Activated naive CD4-positive, alpha-beta T cell treated with anti-CD3 and anti-CD28 coated beads for 36 hours (primary cell): Measurements from ENCODE around the gene C11orf21. TPM values are rescaled to one million over a fixed set of nuclear protein-coding genes. Genes with fewer than 3 reads are reported as not detected.
"Not testable (repeated sequence)": the region's sequence is repeated elsewhere in the genome, so short reads cannot be mapped to it uniquely, and the experiment has no call there.

Experiments used
- CTCF ChIA-PET: fragments of 350-600 bp; sonication (Branson Sonifier 250); formaldehyde crosslinking; loops from one replicate; lab custom pipeline; 2021; ENCODE audit warnings: antibody characterized with exemption; lab: Charles Lee
- DNase-seq: peaks from one replicate; pipeline ENCODE4 v3.0.0-alpha.2; 2020
- H3K27ac Mint-ChIP-seq: one replicate; pipeline ENCODE4 v1.8.0; 2021; ENCODE audit warnings: mild to moderate bottlenecking, mixed read lengths
- H3K27me3 Mint-ChIP-seq: one replicate; pipeline ENCODE4 v1.8.0; 2021; ENCODE audit warnings: low read depth, mixed read lengths
- H3K36me3 Mint-ChIP-seq: one replicate; pipeline ENCODE4 v1.8.0; 2021; ENCODE audit warnings: low read depth, mixed read lengths
- H3K4me1 Mint-ChIP-seq: one replicate; pipeline ENCODE4 v1.8.0; 2021; ENCODE audit warnings: low read depth, mixed read lengths
- H3K4me3 Mint-ChIP-seq: one replicate; pipeline ENCODE4 v1.8.0; 2021; ENCODE audit warnings: mild to moderate bottlenecking, moderate library complexity, mixed read lengths
- H3K9me3 Mint-ChIP-seq: one replicate; pipeline ENCODE4 v1.8.0; 2021; ENCODE audit warnings: mixed read lengths
- intact Hi-C: fragments of 100-400 bp; cut with micrococcal nuclease; formaldehyde crosslinking; loops from one replicate; pipeline ENCODE4 v1.15.1; 2023
- total RNA-seq, 2 experiments: library from RNA; stranded (reverse); gene quantifications; one replicate each; pipeline ENCODE4 v1.2.3, GENCODE V29; 2021

Gene C11orf21
- total RNA-seq, 2 experiments from 2014 or later = 6.1 to 6.6 TPM

DNA sequence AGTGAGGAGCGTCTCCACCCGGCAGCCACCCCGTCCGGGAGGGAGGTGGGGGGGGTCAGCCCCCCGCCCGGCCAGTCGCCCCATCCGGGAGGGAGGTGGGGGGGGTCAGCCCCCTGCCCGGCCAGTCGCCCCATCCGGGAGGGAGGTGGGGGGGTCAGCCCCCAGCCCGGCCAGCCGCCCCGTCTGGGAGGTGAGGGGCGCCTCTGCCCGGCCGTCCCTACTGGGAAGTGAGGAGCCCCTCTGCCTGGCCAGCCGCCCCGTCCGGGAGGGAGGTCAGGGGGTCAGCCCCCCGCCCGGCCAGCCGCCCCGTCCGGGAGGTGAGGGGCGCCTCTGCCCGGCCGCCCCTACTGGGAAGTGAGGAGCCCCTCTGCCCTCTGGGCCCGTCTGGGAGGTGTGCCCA, 30.9 kb upstream of the C11orf21 start:
- H3K27ac Mint-ChIP-seq, intact Hi-C loops, H3K4me3 Mint-ChIP-seq, CTCF ChIA-PET, DNase-seq, H3K4me1 Mint-ChIP-seq, H3K9me3 Mint-ChIP-seq, H3K36me3 Mint-ChIP-seq: not testable (repeated sequence)
- H3K27me3 Mint-ChIP-seq = peaks cover 32% of the 10 kb centered on the region

DNA sequence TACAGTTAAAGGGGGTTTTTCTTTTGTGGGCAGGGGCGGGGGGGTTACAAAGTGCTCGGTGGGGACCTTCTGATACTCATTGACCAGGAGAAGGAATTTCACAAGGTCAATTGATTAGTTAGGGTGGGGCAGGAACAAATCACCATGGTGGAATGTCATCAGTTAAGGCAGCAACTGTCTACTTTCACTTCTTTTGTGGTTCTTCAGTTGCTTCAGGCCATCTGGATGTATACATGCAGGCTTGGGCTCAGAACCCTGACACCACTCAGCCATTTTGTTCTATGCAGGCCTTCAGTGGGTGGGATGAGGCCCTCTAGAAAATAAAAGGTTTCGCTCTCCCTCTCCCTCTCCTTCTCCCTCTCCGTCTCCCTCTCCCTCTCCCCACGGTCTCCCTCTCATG, 29.7 kb upstream of the C11orf21 start:
- H3K4me1 Mint-ChIP-seq = no peaks in the 10 kb centered on the region
- peaks cover 28% of the 10 kb centered on the region for H3K27me3 Mint-ChIP-seq
- DNase-seq = no peak
- intact Hi-C loops = no loop called here
- H3K9me3 Mint-ChIP-seq = no peaks in the 10 kb centered on the region
- H3K27ac Mint-ChIP-seq = no peak overlapping the region
- H3K36me3 Mint-ChIP-seq = no peaks in the 10 kb centered on the region
- CTCF ChIA-PET = interaction anchor here (0.7 kb wide), 1 partner anchor 9 kb away, joined by 6 read pairs; no protein-coding TSS in a partner anchor
- H3K4me3 Mint-ChIP-seq = no peak overlapping the region

- Mint-ChIP-seq H3K27ac (no peak overlapping the region), H3K36me3 (no peaks in the 10 kb centered on the region), H3K4me1 (no peaks in the 10 kb centered on the region), H3K27me3 (peaks cover 28% of the 10 kb centered on the region), H3K9me3 (no peaks in the 10 kb centered on the region), H3K4me3 (no peak overlapping the region)
- intact Hi-C loops = no loop called here
- DNase-seq = no peak
- CTCF ChIA-PET = interaction anchor here (0.7 kb wide), 1 partner anchor 8 kb away, joined by 6 read pairs; no protein-coding TSS in a partner anchor
Observed at GRCh38 chr11:2330696-2331095, 29.0 kb upstream of the C11orf21 start.

DNA sequence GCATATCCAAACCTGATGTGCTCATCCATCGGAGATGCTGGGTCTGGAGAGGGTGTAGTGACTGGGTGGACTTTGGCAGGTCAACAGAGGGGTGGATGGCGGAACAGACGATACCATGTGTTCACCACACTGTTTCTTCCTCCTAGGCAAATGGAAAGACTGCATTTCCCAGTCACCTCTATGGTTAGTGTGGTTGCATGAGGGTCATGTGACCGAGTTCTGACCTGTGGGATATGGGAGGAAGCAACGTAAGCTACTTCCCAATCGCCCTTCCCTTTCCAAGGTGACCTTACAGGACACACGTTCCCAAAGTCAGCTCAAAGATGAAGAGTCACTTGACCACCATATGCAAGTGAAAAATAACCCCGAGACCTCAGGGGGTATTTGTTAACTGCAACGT, 27.8 kb upstream of the C11orf21 start:
- H3K27me3 Mint-ChIP-seq = peaks cover 25% of the 10 kb centered on the region
- no peaks in the 10 kb centered on the region for H3K9me3 Mint-ChIP-seq
- CTCF ChIA-PET = interaction anchor here (1.2 kb wide), 1 partner anchor 25 kb away, joined by 3 read pairs; no protein-coding TSS in a partner anchor
- intact Hi-C loops = no loop called here
- DNase-seq = no peak
- H3K4me3 Mint-ChIP-seq = no peak overlapping the region
- H3K4me1 Mint-ChIP-seq = no peaks in the 10 kb centered on the region
- H3K27ac Mint-ChIP-seq = no peak overlapping the region
- H3K36me3 Mint-ChIP-seq = no peaks in the 10 kb centered on the region

- H3K36me3 Mint-ChIP-seq = no peaks in the 10 kb centered on the region
- CTCF ChIA-PET = interaction anchor here (0.6 to 1.2 kb wide), 2 partner anchors 24 to 252 kb away, joined by 3 read pairs; no protein-coding TSS in a partner anchor
- no peak for DNase-seq
- H3K4me3 Mint-ChIP-seq = no peak overlapping the region
- H3K27ac Mint-ChIP-seq = no peak overlapping the region
- H3K9me3 Mint-ChIP-seq = no peaks in the 10 kb centered on the region
- intact Hi-C loops = no loop called here
- H3K4me1 Mint-ChIP-seq = no peaks in the 10 kb centered on the region
- peaks cover 26% of the 10 kb centered on the region for H3K27me3 Mint-ChIP-seq
Observed at GRCh38 chr11:2328656-2329354, 27.1 kb upstream of the C11orf21 start.

- Mint-ChIP-seq H3K4me1 (no peaks in the 10 kb centered on the region), H3K4me3 (no peak overlapping the region), H3K27me3 (peaks cover 28% of the 10 kb centered on the region), H3K36me3 (no peaks in the 10 kb centered on the region), H3K27ac (no peak overlapping the region), H3K9me3 (peaks cover 2% of the 10 kb centered on the region)
- no peak for DNase-seq
- intact Hi-C loops = no loop called here
- CTCF ChIA-PET = interaction anchor here (0.6 kb wide), 1 partner anchor 251 kb away, joined by 3 read pairs; no protein-coding TSS in a partner anchor
Observed at GRCh38 chr11:2328021-2328420, 26.3 kb upstream of the C11orf21 start.

GRCh38 chr11:2327032-2327431, 25.3 kb upstream of the C11orf21 start:
- Mint-ChIP-seq H3K9me3 (peaks cover 2% of the 10 kb centered on the region), H3K27ac (no peak overlapping the region), H3K4me3 (no peak overlapping the region), H3K27me3 (peaks cover 28% of the 10 kb centered on the region), H3K4me1 (no peaks in the 10 kb centered on the region), H3K36me3 (no peaks in the 10 kb centered on the region)
- DNase-seq = no peak
- CTCF ChIA-PET = interaction anchor here (1.2 kb wide), 1 partner anchor 141 kb away, joined by 3 read pairs; no protein-coding TSS in a partner anchor
- intact Hi-C loops = no loop called here

- no peaks in the 10 kb centered on the region for H3K36me3 Mint-ChIP-seq
- no peak for DNase-seq
- intact Hi-C loops = no loop called here
- CTCF ChIA-PET = no interaction called here
- H3K27me3 Mint-ChIP-seq = peaks cover 21% of the 10 kb centered on the region
- H3K27ac Mint-ChIP-seq = no peak overlapping the region
- peaks cover 2% of the 10 kb centered on the region for H3K9me3 Mint-ChIP-seq
- no peaks in the 10 kb centered on the region for H3K4me1 Mint-ChIP-seq
- H3K4me3 Mint-ChIP-seq = no peak overlapping the region
Observed at GRCh38 chr11:2325719-2326118, 24.0 kb upstream of the C11orf21 start.

DNA sequence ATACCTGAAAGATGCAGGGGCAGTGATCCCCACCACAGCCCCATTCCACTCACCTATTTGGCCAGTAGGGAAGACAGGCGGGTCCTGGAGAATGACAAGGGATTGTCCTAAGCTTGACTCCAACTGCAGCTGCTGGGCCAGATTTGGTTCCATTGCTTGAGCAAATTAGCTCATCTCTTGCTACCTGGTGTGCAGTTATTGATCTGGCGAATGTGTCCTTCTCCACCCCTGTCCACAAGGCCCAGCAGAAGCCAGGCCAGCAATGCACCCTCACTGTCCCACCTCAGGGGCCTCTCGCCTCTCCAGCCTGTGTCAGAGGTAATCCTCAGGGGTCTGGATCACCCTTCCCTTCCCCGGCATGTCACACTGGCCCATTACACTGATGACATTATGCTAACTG, 23.4 kb upstream of the C11orf21 start:
- Mint-ChIP-seq H3K27me3 (peaks cover 15% of the 10 kb centered on the region), H3K27ac (no peak overlapping the region), H3K9me3 (peaks cover 2% of the 10 kb centered on the region), H3K4me1 (no peaks in the 10 kb centered on the region), H3K4me3 (no peak overlapping the region), H3K36me3 (no peaks in the 10 kb centered on the region)
- CTCF ChIA-PET = no interaction called here
- no peak for DNase-seq
- intact Hi-C loops = no loop called here

DNA sequence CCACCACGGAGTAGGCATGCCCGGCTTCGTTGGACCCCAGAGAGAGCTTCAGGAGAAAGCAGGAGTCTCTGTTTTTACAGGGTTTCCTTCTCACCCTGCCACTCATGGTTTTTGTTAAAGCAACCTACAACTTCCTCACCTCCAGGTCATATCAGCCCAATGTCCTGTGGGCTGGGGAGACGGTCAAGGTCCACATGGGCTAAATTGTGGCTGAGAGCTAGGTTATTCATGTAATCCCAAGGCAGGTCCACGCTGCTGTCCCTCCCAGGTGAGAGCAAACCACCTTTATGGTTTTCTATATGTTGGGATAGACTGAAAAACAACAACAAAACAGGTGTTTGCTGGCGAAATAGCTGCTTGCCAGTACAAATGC, 19.6 kb upstream of the C11orf21 start:
- no peak overlapping the region for H3K27ac Mint-ChIP-seq
- H3K4me1 Mint-ChIP-seq = no peaks in the 10 kb centered on the region
- intact Hi-C loops = no loop called here
- CTCF ChIA-PET = no interaction called here
- peaks cover 2% of the 10 kb centered on the region for H3K9me3 Mint-ChIP-seq
- H3K4me3 Mint-ChIP-seq = no peak overlapping the region
- DNase-seq = no peak
- no peaks in the 10 kb centered on the region for H3K36me3 Mint-ChIP-seq
- H3K27me3 Mint-ChIP-seq = peaks cover 4% of the 10 kb centered on the region

DNA sequence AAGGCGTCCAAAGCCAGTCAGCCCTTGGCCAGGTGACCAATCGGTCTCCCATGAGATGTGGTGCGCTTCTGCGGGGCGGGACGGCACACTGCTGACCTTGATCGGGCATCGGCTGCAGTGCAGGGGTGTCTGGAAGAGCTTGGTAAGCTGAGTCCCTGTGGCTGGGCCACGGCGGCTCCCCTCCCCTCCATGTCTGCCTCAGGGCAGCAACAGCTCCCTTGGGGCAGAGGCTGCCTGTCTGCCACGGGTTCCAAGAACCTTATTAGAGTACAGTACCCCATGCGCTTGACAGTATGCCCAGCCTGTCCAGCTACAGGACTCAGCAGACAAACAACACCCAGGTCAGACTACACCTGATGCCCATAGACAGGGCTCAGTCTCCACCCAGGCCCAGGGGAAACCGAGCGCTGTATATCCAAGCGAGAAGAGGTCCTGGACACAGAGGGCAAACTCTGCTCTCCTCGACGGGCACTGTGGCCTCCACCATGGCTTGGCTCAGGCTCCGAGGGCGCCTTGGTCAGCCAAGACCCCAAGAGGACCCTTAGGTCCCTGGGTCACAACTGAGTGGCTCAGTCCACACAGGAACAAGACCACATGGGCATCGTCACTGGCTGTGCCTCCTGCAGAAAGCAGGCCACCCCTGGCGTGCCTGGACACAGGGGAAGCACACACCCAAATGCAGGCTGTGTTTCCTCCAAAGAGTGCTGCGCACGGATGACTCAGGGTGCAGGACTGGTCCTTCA, 19.0 kb upstream of the C11orf21 start:
- DNase-seq = no peak
- H3K4me1 Mint-ChIP-seq = no peaks in the 10 kb centered on the region
- no peaks in the 10 kb centered on the region for H3K36me3 Mint-ChIP-seq
- intact Hi-C loops = no loop called here
- peaks cover 4% of the 10 kb centered on the region for H3K27me3 Mint-ChIP-seq
- CTCF ChIA-PET = interaction anchor here (1.0 kb wide), 1 partner anchor 15 kb away, joined by 4 read pairs; no protein-coding TSS in a partner anchor
- H3K27ac Mint-ChIP-seq = no peak overlapping the region
- peaks cover 2% of the 10 kb centered on the region for H3K9me3 Mint-ChIP-seq
- no peak overlapping the region for H3K4me3 Mint-ChIP-seq

- intact Hi-C loops = no loop called here
- Mint-ChIP-seq H3K27me3 (peaks cover 4% of the 10 kb centered on the region), H3K9me3 (peaks cover 2% of the 10 kb centered on the region), H3K36me3 (no peaks in the 10 kb centered on the region), H3K4me3 (no peak overlapping the region), H3K27ac (no peak overlapping the region), H3K4me1 (no peaks in the 10 kb centered on the region)
- DNase-seq = no peak
- CTCF ChIA-PET = interaction anchor here (1.0 kb wide), 1 partner anchor 14 kb away, joined by 4 read pairs; no protein-coding TSS in a partner anchor
Observed at GRCh38 chr11:2319791-2320472, 18.2 kb upstream of the C11orf21 start.
